ENCODE data around the gene CRABP1.

CRABP1 gene

GRCh38 chr15:78317145-78317836, 22.9 kb upstream of the CRABP1 start:
- no peak for DNase-seq (ENCODE audit: low read depth in 2 of 2)

- DNase-seq (ENCODE audit: low read depth in 2 of 2), result no peak
Observed at GRCh38 chr15:78319588-78319987, 20.6 kb upstream of the CRABP1 start.

- no peak for DNase-seq (ENCODE audit: low read depth in 2 of 2)
Observed at GRCh38 chr15:78320183-78320582, 20.0 kb upstream of the CRABP1 start.

GRCh38 chr15:78321041-78321570, 19.0 kb upstream of the CRABP1 start:
- no peak for DNase-seq (ENCODE audit: low read depth in 2 of 2)

GRCh38 chr15:78321786-78322185, 18.4 kb upstream of the CRABP1 start:
- DNase-seq (ENCODE audit: low read depth in 2 of 2), result no peak

GRCh38 chr15:78322243-78322642, 17.9 kb upstream of the CRABP1 start:
- DNase-seq (ENCODE audit: low read depth in 2 of 2), result no peak

- no peak for DNase-seq (ENCODE audit: low read depth in 2 of 2)
Observed at GRCh38 chr15:78322724-78323521, 17.2 kb upstream of the CRABP1 start.

GRCh38 chr15:78323693-78324092, 16.5 kb upstream of the CRABP1 start:
- no peak for DNase-seq (ENCODE audit: low read depth in 2 of 2)

- no peak for DNase-seq (ENCODE audit: low read depth in 2 of 2)
Observed at GRCh38 chr15:78324144-78324543, 16.0 kb upstream of the CRABP1 start.

GRCh38 chr15:78325092-78325843, 14.9 kb upstream of the CRABP1 start:
- DNase-seq (ENCODE audit: low read depth in 2 of 2), result no peak

GRCh38 chr15:78327466-78327865, 12.7 kb upstream of the CRABP1 start:
- no peak for DNase-seq (ENCODE audit: low read depth in 2 of 2)

GRCh38 chr15:78329625-78330024, 10.5 kb upstream of the CRABP1 start:
- no peak for DNase-seq (ENCODE audit: low read depth in 2 of 2)

GRCh38 chr15:78334845-78335244, 5.3 kb upstream of the CRABP1 start:
- DNase-seq (ENCODE audit: low read depth in 2 of 2), result no peak

GRCh38 chr15:78335985-78336384, 4.2 kb upstream of the CRABP1 start:
- DNase-seq (ENCODE audit: low read depth in 2 of 2), result no peak

- no peak for DNase-seq (ENCODE audit: low read depth in 2 of 2)
Observed at GRCh38 chr15:78338781-78339180, 1.4 kb upstream of the CRABP1 start.

- no peak for DNase-seq (ENCODE audit: low read depth in 2 of 2)
Observed at GRCh38 chr15:78339559-78339958, 594 bp upstream of the CRABP1 start.

- DNase-seq (ENCODE audit: low read depth in 2 of 2), result no peak
Observed at GRCh38 chr15:78341057-78341987, 1.2 kb downstream of the CRABP1 start.

- no peak for DNase-seq (ENCODE audit: low read depth in 2 of 2)
Observed at GRCh38 chr15:78342021-78342420, 1.9 kb downstream of the CRABP1 start.

- DNase-seq (ENCODE audit: low read depth in 2 of 2), result no peak
Observed at GRCh38 chr15:78343276-78344060, 3.3 kb downstream of the CRABP1 start.

GRCh38 chr15:78345396-78346125, 5.4 kb downstream of the CRABP1 start:
- no peak for DNase-seq (ENCODE audit: low read depth in 2 of 2)
